GM18526 (cell line): ENCODE measurements around the gene S100A2.

Experiments used
- POLR2A ChIP-seq: IDR thresholded peaks from 3 replicates; pipeline ENCODE4 v1.6.1; 2011; ENCODE audit not compliant: insufficient read length; ENCODE audit errors: extremely low read depth

The S100A2 gene

GRCh38 chr1:153542956-153543711 is 22.5 kb downstream of the S100A2 start:
- TF ChIP-seq POLR2A = no peak

GRCh38 chr1:153541641-153542590 is 23.7 kb downstream of the S100A2 start:
- no peak for TF ChIP-seq POLR2A

GRCh38 chr1:153540394-153541361 is 25.0 kb downstream of the S100A2 start, which contains the start of gene S100A5:
TSS of gene S100A5 (minus strand) at chr1:153540934. CDS start at chr1:153540191, 743 bp downstream.
- TF ChIP-seq POLR2A = no peak

GRCh38 chr1:153539395-153540093 is 26.1 kb downstream of the S100A2 start:
- TF ChIP-seq POLR2A = no peak

- no peak for TF ChIP-seq POLR2A
Measured at GRCh38 chr1:153538315-153538821, 27.3 kb downstream of the S100A2 start.

GRCh38 chr1:153537376-153537730 is 28.3 kb downstream of the S100A2 start:
- TF ChIP-seq POLR2A = no peak

- no peak for TF ChIP-seq POLR2A
Measured at GRCh38 chr1:153536671-153537375, 28.8 kb downstream of the S100A2 start.

GRCh38 chr1:153536012-153536670 is 29.5 kb downstream of the S100A2 start:
- TF ChIP-seq POLR2A = peak; percentile 42

GRCh38 chr1:153535242-153536011 is 30.2 kb downstream of the S100A2 start, which contains the start of gene S100A6:
TSS of gene S100A6 (minus strand) at chr1:153535991. CDS start at chr1:153535339, 652 bp downstream.
- no peak for TF ChIP-seq POLR2A

GRCh38 chr1:153534925-153535241 is 30.8 kb downstream of the S100A2 start:
- no peak for TF ChIP-seq POLR2A

- TF ChIP-seq POLR2A = no peak
Measured at GRCh38 chr1:153534226-153534924, 31.3 kb downstream of the S100A2 start.
